Measurements from ENCODE around the gene HCFC1R1.

Gene HCFC1R1

DNA sequence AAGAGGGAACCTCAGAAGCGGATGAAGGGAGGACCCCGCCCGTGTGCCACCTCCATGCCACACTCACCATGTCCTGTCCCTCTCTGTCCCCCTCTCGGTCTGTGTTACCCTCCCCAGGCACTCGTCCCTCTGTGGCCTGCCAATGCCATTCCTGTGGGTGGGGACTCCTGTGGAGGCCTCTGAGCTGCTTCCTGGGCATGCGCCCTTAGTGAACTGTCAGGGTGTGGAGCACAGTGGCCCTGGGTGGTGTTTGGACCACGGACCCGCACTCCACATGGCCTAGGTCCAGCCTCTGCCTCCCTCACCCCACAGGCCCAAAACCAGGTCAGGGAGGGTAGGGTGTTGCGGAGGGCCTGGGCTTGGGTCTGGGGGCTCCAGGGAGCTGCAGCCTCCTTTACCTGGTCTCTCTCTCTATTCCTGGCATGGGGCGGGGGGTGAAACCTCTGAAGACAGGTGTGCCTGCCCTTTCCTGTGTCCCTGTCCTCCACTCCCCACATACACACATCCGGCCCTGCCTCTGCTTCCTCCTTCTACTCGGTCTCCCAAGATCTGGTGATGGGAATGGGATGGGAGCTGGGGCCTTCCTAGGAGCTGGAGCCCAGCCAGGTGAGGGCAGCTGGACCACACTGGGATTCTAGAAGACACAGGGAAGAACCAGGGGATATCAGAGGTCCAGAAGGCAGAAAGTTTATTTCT lies 32.0 kb downstream of the HCFC1R1 start:
- no peak for DNase-seq

DNA sequence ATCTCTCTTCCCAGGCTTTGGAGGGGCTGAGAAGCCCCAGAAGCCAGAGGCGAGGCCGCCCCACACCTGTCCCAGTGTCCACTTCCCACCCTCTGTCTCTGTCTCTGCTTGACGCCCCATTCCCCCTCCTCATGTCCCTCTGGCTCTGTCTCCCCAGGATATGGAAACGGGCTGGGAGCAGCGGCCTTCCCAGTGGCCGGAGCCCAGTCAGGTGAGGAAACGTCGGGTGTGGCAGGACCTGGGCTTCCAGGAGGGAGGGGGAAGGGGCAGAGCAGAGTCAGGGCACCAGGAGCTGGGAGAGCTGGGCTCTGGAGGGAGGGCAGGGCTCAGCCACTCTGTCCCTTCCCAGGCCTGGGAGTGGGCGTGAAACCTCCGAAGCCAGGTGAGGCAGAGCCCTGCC lies 32.9 kb downstream of the HCFC1R1 start:
- no peak for DNase-seq

DNA sequence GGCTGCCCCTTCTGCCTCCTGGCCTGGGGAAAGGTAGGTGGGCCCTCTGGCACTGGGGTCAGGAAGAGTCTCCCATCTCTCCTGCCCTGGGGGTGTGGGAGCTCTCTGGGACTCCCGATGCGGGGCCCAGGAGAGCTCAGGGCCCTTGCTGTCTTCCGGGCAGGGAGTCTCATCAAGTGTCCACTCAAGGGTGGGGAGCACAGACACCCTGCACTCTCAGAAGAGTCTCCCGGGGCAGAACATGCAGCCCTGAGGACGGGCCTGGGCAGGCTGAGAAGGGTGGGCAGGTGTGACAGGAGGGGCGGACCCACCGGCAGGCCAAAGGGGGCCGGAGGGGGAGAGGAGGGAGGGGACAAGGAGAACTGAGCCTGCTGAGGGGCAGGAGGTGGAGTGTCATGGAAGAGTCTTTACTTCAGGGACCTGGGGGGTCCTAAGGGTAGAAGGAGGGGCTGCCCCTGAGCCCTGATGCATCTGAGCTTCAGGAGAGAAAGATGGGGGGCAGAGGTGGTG lies 35.1 kb downstream of the HCFC1R1 start:
- DNase-seq = no peak

DNA sequence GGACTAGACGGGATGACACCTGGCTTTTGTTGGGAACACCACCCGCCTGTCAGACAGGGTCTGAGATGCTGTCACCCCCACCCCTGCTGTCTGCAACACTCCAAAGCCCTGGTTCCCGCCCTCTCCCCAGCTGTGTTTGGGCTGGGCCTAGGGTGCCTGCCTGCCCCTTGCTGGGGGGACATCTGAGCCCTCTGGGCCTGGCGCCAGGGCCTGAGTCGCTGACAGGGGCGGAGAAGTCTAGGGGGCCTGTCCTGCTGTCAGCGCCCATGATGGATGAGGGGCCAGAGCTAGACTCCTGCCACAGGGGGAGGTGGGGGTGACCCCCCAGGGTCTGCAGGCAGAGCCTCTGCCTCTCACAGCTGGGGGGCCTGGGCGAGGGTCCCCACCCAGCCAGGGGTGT lies 35.9 kb downstream of the HCFC1R1 start:
- no peak for DNase-seq

DNA sequence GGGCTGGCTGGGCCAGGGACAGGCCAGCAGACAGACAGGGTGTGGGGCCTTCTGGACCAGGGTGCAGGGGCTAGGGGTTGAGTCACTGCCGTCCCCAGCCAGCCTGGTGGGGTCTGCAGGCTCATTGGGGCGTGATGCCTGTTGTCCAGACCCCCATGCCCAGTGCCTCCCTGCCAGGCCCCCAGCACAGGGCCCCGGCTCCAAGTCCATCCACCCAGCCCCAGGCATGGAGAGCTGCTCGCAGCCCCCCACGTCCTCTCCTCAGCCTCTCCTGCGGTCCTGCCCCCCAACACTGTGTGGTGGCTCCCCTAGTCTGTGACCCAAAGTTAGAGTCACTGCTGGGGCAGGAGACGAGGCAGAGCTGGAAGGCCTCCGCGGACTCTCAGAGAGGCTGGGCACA lies 36.5 kb downstream of the HCFC1R1 start:
- DNase-seq = no peak

DNA sequence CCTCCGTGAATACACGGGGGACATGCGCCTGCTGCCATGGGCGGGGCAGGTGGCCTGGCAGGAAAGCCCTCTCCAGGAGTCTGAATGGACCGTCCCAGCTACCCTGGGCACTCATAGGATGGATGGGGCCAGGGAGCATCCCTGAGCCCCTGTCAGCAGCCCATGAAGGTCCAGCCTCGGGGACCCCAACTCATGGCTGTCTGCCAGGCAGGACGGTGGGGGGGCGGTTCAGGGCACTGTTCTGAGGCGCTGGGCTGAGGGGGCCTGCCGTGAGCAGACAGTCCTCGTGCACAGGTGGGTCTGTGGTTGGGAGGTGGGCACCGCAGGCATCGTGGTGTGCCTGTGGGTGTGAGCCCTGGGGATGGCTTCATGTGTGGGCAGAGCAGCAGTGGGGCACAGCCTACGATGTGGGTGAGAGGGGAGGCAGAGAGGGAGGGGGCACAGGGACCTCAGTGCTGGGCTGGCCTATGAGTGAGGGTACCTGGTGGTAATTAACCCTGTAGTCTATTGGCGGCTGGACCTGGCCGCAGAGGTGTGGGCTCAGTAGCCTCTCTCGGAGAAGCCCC lies 37.0 kb downstream of the HCFC1R1 start:
- DNase-seq = no peak

DNA sequence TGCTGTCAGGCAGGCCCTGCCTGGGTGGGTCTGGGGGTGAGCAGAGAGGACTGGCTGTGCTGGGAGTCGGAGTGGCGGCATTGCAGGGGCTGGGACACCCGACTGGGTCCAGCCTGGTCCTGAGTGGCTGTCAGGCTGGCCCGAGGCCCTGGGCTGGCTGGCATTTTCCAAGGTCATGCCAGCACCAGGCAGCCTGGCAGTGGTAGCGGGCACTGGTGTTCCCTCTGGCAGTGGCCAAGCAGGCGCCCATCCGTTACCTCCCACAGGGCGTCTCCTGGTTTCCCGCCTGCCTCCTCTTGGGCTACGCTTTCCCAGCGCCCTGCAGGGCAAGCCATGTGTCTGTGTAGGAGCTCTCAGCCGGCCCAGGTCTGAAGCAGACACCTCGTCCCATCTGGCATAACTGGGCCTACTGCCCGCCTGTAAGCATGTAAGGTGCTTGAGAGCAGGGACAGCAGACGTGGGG lies 37.8 kb downstream of the HCFC1R1 start:
- no peak for DNase-seq

DNA sequence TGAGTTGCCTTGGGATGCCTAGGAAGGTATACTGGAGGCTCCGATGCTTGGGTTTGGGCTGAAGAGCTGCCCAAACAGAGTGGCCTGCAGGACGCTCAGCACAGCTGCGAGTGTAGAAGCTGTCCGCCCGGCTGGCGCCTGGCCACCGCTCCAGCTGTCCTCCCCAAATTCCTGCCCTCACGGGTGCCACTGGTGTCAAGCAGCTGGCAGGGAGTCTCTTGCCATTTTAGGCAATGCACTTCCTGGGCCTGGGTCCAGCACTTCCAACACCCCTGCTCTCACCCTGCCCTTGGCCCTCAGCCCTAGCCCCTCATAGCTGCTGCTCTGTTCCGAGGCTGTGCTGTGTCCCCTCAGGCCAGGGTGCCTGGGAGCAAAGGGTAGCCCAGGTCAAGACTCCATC lies 38.3 kb downstream of the HCFC1R1 start:
- no peak for DNase-seq

DNA sequence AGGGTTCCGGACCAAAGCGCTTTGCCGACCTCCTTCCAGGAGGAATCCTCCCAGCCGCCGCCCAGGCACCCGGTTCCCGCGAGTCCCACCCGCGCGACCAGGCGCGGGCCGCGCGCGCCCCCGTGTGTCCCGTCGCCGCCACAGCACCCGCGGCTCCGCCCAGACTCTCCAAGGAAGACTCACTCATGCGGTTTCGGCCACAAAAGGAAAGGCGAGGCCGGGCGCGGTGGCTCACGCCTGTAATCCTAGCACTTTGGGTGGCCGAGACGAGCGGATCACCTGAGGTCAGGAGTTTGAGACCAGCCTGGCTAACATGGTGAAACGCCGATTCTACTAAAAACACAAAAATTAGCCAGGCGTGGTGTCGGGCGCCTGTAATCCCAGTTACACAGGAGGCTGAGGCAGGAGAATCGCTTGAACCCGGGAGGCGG lies 40.0 kb downstream of the HCFC1R1 start:
- peak; percentile 51 to 66 for DNase-seq

DNA sequence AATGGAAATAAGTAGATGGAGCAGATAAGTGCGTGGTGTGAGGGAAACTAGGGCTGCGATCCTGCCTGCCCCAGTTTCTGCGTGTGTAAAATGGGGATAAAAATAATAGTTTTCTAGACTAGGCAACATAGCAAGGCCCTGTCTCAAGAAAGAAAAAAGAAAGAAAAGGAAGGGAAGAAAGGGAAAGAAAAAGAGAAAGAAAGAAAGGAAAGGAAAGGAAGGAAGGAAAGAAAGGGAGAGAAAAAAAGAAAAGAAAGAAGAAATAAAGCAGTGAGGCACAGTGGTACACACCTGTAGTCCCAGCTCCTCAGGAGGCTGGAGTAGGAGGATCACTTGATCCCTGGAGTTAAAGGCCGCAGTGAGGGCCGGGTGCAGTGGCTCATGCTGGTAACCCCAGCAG lies 41.3 kb downstream of the HCFC1R1 start:
- no peak for DNase-seq

DNA sequence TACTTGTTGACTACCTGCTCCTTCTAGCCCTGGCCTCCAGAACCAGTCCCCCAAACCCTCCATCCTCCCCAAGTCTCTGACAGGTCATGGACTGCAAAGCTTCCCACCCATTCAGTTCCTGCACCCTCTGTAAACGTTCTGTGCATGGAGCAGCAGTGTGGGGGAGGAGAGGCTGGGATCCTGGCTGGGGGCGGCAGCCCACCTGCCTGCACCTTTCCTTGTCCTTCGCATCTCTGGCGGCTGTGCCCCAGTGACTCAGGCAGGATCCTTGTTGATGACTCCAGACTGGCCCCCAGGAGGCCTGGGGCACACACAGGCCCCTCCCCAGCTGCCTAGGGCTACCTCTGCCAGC lies 41.9 kb downstream of the HCFC1R1 start:
- DNase-seq = no peak

DNA sequence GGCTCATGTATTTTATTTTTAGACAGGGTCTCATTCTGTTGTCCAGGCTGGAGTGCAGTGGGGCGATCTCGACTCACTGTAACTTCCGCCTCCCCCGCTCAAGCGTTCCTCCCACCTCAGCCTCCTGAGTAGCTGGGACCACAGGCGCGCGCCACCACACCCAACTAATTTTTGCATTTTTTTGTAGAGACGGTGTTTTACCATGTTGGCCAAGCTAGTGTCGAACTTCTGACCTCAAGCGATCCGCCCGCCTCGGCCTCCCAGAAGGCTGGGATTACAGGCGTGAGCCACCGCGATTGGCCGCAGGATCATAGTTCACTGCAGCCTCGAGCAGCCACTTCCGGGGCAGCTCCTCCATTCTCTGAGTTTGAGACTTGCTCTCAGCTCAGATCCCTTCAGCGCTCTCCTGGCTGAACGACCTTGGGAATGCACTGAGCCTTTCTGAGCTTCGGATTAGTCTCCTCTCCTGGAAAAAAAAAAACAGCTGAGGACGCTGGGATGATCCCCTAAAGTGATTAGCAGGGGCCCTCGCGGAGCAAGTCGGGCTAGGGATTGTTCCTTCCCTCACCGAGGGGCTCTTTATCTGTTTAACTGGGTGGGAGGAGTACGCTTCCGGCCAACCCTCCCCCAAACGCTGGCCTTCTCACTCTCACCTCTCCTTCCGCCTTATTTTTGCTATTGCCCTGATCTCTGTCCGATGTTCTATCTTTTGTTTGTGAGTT lies 42.4 kb downstream of the HCFC1R1 start:
- DNase-seq = no peak

DNA sequence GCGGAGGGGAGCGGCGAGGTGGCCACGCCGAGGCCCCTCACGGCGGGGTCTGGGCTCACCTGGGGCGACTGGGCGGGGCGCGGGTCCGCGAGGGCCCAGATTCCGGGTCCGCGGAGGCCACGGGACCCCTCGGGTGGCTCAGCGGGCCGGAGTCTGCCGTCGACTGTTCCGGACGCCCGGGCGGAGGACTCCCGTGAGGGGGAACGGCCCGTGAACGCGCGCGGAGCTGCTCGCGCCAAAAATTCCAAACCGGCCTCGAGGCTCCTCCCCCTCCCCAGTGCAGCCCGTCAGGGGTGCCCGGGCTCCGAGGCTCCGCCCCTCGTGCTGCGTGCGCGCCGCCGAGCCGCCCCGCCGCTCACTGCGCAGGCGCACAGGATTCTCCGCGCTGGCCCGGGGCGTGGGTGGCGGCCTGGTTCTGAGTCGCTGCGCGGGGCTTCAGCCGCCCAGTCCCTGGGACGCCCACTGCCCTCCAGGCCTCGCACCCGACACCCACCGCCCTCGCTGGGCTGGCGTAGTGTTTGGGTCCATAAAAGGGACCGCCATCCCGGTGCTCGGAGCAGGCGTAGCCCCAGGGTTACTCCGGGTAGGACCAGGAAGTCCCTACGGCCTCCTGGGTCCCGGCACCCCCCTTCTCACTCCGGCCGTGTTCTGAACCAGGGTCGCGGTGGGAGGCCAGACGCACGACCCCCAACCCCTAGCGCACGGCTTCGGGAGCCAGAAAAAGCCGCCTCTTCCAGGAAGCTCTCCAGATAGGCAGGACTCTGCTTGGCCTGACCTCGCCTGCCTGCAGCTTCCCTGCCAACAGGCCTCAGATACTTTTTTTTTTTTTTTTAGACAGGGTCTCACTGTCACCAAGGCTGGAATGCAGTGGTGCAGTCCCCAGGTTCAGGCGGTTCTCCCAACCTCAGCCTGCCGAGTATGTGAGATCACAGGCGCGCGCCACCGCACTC lies 43.2 kb downstream of the HCFC1R1 start, which contains the start of gene PKMYT1:
Gene PKMYT1 (minus strand): TSS at position 220 of the 950 bp plus-strand sequence. CDS start 789 bp downstream, outside the sequence.
- DNase-seq = peak; percentile 93 to 98

DNA sequence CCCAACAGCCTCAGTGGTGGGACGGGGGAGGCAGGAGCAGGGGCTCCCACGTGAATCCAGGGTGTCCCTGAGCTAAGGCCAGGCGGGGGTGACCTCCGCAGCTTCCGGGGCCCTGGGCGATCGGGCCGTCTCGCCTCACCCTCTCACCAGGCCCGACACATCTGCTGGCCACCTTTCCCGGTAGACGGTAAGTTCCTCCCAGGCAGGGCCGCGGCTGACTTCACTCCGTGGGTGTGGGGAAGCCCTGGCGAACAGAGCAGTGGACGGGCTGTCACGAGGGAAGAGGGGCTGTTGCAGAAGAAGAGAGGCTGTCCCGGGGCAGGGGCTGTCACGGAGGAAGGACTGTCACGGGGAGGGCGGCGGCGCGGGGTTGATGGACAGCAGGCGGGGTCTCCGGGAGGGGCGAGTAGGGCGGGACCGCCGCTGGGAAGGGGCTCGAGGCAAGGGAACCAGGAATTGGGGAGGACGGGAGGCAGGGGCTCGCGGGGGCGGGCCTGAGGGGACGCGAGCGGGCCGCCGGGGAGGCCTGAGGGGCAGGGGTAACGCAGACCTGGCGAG lies 44.0 kb downstream of the HCFC1R1 start:
- no peak for DNase-seq

DNA sequence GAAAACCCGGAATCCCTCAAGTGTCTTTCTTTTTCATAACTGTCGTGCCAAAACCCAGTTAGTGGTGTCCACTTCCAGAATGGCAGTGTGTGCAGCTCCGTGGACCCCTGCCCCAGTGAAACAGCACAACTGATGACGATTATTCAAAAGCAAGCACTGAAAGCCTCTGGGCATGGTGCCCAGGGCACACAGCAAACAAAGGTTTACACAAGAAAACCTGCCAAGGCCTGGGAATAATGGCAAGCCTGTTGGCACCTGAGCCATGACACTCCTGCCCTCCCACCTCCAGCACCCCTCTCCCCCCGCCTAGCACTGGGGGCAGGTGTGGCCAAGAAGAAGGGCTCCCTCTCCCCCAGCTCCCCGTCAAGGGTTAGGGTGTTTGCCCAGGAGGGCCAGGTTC lies 46.3 kb downstream of the HCFC1R1 start:
- DNase-seq = no peak

DNA sequence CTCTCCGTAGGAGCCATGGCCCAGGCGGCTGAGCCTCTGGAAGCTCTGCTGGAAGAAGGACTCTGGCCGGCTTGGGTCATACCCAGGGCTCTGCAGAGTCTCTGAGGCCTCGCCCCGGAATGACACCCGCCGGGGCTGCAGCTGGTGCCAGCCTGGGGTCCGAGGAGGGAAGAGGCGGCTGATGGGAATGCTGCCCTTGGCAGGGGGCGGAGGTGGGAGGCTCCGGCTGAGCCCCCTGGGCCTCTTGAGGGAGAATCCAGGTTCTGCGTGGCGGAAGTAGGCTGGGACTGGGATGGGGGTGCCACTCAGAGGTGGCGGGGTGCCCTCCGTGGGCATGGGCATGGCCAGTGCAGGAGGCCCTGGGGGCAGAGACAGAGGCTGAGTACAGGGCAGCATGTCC lies 47.1 kb downstream of the HCFC1R1 start:
- DNase-seq = no peak

DNA sequence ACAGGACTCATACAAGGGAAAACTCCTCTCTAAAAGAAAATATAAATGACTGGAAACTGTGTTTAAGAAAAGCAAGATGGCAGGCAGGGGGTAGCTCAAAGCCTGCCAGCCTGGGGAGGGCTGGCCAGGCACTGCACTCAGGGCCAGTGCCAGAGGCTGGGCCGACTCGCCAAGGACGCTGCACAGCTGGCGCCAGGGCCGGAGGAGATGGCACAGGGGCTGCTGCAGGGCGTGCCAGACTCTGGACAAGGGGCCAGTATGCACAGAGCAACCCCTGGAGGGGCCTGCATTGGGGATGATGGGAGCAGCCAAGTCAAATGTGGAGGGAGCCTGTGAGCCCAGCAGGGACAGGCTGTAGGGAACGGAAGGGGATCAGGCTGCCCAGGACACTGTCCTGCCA lies 47.5 kb downstream of the HCFC1R1 start:
- no peak for DNase-seq

DNA sequence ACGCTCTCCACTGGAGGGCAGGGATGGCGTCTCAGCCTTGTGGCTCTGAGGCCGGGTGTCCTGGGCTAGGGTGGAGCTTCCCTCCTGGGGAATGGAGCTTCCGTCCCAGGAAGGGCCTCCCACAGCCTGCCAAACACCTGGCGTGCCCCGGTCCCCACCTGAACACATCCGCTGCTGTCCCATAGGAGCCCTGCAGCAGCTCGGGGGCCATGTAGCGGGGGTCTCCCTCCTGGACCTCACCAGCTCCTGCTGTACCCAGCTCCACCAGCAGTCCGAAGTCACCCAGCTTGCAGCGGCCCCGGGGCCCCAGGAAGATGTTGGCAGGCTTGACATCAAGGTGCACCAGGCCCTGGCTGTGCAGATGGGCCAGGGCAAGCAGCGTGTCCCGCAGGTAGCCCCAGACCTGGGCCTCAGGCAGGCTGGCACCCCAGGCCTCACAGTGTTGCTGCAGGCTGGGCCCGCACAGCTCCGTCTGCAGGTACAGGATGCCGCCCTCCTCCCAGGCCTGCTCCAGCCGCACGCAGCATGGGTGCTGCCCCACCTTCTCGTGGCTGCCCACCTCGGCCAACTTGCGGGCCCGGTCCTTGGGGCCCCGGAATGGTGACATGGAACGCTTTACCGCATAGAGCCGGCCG lies 48.5 kb downstream of the HCFC1R1 start:
- DNase-seq = no peak

DNA sequence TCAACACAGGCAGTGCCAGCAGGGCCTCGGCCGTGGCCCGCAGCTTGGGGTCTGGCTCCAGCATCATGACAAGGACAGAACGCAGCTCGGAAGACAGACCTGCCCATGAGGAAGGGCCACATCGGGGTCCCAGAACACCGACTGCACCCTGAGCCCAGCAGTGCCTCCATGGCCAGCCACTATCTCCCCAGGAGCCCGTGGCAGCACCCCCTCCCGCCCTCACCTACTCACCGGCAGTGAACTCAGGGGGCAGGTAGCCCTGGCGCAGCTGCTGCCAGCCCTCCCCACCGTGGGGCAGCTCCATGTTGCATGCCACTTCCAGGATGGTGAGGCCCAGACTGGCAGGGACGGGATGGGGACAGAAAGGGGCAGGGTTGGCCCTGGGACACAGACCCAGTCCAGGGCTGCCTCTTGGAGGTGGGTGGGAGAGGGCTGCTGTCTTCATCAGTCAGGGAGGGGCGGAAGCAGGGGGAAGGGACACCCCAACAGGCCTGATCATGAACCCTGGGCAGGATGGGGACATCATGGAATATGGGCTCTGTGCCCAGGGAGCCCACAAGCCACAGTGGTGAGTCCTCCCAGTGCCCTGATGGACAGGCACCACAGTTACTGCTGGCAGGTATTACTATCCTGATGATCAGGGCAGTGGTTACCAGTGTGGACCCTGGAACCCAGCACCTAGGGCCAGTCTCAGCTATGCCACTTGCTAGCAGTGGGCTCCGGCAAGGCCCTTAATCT lies 49.3 kb downstream of the HCFC1R1 start:
- no peak for DNase-seq

DNA sequence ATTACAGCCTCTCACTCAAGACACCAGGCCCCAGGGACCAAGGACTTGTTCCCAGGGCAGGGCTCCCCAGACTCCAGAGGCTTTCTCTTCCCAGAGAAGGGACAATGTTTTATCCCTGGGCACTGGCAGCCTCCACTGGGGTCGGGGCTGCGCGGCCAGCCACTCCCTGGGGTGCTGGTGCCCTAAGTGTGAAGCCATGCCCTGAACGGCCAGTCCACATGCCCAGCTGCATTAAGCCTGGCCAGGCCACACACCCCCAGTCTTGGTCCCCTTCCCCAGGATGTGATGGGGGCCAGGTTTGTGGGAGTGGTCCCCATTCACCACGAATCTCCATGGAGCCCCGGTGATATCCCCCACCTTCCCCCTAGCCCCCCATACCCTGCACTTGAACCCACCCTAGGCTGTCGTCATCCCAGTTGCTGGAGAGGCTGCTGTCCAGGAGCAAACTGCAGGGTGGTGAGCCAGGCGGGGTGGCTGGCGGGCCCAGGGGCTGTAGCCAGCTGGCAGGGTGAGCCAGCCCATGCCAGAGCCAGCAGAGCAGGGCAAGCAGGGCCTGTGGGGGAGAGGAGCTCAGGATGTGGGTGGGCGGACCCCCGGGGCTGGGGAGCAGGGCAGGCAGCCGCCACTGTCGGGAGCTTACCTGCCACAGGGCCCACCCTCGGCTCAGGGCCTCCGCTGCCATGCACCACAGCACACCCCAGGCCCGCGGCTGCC lies 50.0 kb downstream of the HCFC1R1 start:
- DNase-seq = no peak

DNA sequence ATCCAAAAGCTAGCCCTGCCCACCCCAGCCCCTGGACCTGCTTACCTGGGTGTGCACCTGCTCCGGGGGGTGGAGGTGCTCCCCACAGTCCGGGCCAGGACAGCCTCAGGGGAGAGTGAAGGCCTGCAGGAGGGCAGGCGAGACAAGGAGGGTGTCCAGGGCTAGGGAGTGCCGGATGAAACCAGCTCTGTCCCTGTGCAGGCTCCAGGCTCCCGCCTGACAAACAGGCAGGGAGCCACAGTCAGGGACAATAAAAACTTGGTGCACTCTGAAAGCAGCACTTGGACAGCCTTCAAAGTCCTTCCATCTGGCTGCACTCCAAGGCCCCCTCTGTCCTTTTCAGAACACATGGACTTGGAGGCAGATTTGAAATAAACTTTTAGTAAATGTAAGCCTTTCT lies 50.6 kb downstream of the HCFC1R1 start:
- DNase-seq = no peak

Data from stimulated activated CD4-positive, alpha-beta T cell treated with anti-CD3 and anti-CD28 coated beads, Interleukin-4, amount 100 ng/mL, for 4 hours (primary cell).